ENCODE results near the gene SGMS1. TPM values are rescaled to one million over a fixed set of nuclear protein-coding genes. Genes with fewer than 3 reads are reported as not detected.

SGMS1 gene
- total RNA-seq, 1 donor from 2014 or later = 24.1 TPM

GRCh38 chr10:50544095-50544856 is 79.5 kb downstream of the SGMS1 start:
- Mint-ChIP-seq H3K4me1 (ENCODE audit: low read depth, unreplicated experiment) (no peaks in the 10 kb centered on the region), H3K36me3 (ENCODE audit: unreplicated experiment) (peaks cover 5% of the 10 kb centered on the region), H3K9me3 (ENCODE audit: unreplicated experiment) (peaks cover 2% of the 10 kb centered on the region), H3K4me3 (ENCODE audit: unreplicated experiment) (no peak overlapping the region), H3K27me3 (ENCODE audit: unreplicated experiment) (peaks cover 2% of the 10 kb centered on the region), H3K27ac (ENCODE audit: unreplicated experiment) (no peak overlapping the region)
- no peak for DNase-seq
- TF ChIP-seq, protein P1, sequence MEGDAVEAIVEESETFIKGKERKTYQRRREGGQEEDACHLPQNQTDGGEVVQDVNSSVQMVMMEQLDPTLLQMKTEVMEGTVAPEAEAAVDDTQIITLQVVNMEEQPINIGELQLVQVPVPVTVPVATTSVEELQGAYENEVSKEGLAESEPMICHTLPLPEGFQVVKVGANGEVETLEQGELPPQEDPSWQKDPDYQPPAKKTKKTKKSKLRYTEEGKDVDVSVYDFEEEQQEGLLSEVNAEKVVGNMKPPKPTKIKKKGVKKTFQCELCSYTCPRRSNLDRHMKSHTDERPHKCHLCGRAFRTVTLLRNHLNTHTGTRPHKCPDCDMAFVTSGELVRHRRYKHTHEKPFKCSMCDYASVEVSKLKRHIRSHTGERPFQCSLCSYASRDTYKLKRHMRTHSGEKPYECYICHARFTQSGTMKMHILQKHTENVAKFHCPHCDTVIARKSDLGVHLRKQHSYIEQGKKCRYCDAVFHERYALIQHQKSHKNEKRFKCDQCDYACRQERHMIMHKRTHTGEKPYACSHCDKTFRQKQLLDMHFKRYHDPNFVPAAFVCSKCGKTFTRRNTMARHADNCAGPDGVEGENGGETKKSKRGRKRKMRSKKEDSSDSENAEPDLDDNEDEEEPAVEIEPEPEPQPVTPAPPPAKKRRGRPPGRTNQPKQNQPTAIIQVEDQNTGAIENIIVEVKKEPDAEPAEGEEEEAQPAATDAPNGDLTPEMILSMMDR (IDR thresholded peaks at IDR 0.05; ENCODE audit: partially characterized antibody, unreplicated experiment) = no peak

- peaks cover 2% of the 10 kb centered on the region for H3K9me3 Mint-ChIP-seq (ENCODE audit: unreplicated experiment)
- H3K36me3 Mint-ChIP-seq (ENCODE audit: unreplicated experiment) = peaks cover 4% of the 10 kb centered on the region
- H3K4me1 Mint-ChIP-seq (ENCODE audit: low read depth, unreplicated experiment) = no peaks in the 10 kb centered on the region
- H3K4me3 Mint-ChIP-seq (ENCODE audit: unreplicated experiment) = no peak overlapping the region
- H3K27ac Mint-ChIP-seq (ENCODE audit: unreplicated experiment) = no peak overlapping the region
- TF ChIP-seq, protein P1 (IDR thresholded peaks at IDR 0.05; ENCODE audit: partially characterized antibody, unreplicated experiment) = no peak
- no peak for DNase-seq
- peaks cover 2% of the 10 kb centered on the region for H3K27me3 Mint-ChIP-seq (ENCODE audit: unreplicated experiment)
Observed at GRCh38 chr10:50542871-50543270, 80.9 kb downstream of the SGMS1 start.

GRCh38 chr10:50541921-50542320 is 81.8 kb downstream of the SGMS1 start:
- no peaks in the 10 kb centered on the region for H3K36me3 Mint-ChIP-seq (ENCODE audit: unreplicated experiment)
- H3K4me3 Mint-ChIP-seq (ENCODE audit: unreplicated experiment) = no peak overlapping the region
- DNase-seq = no peak
- H3K27ac Mint-ChIP-seq (ENCODE audit: unreplicated experiment) = no peak overlapping the region
- peaks cover 2% of the 10 kb centered on the region for H3K27me3 Mint-ChIP-seq (ENCODE audit: unreplicated experiment)
- H3K9me3 Mint-ChIP-seq (ENCODE audit: unreplicated experiment) = no peaks in the 10 kb centered on the region
- no peaks in the 10 kb centered on the region for H3K4me1 Mint-ChIP-seq (ENCODE audit: low read depth, unreplicated experiment)
- TF ChIP-seq, protein P1 (IDR thresholded peaks at IDR 0.05; ENCODE audit: partially characterized antibody, unreplicated experiment) = no peak

- TF ChIP-seq, protein P1 (IDR thresholded peaks at IDR 0.05; ENCODE audit: partially characterized antibody, unreplicated experiment) = no peak
- Mint-ChIP-seq H3K36me3 (ENCODE audit: unreplicated experiment) (no peaks in the 10 kb centered on the region), H3K4me1 (ENCODE audit: low read depth, unreplicated experiment) (no peaks in the 10 kb centered on the region), H3K9me3 (ENCODE audit: unreplicated experiment) (no peaks in the 10 kb centered on the region), H3K27me3 (ENCODE audit: unreplicated experiment) (peaks cover 2% of the 10 kb centered on the region), H3K27ac (ENCODE audit: unreplicated experiment) (no peak overlapping the region), H3K4me3 (ENCODE audit: unreplicated experiment) (no peak overlapping the region)
- DNase-seq = no peak
Observed at GRCh38 chr10:50541317-50541716, 82.4 kb downstream of the SGMS1 start.

- no peaks in the 10 kb centered on the region for H3K36me3 Mint-ChIP-seq (ENCODE audit: unreplicated experiment)
- H3K4me3 Mint-ChIP-seq (ENCODE audit: unreplicated experiment) = no peak overlapping the region
- no peaks in the 10 kb centered on the region for H3K9me3 Mint-ChIP-seq (ENCODE audit: unreplicated experiment)
- TF ChIP-seq, protein P1 (IDR thresholded peaks at IDR 0.05; ENCODE audit: partially characterized antibody, unreplicated experiment) = no peak
- H3K27ac Mint-ChIP-seq (ENCODE audit: unreplicated experiment) = no peak overlapping the region
- DNase-seq = no peak
- no peaks in the 10 kb centered on the region for H3K4me1 Mint-ChIP-seq (ENCODE audit: low read depth, unreplicated experiment)
- H3K27me3 Mint-ChIP-seq (ENCODE audit: unreplicated experiment) = peaks cover 2% of the 10 kb centered on the region
Observed at GRCh38 chr10:50540826-50541122, 83.0 kb downstream of the SGMS1 start.

Measured in glutamatergic neuron (in vitro differentiated cells).